K562 (cell line): ENCODE results near the gene ADGRG1. TPM values are rescaled to one million over a fixed set of nuclear protein-coding genes. Genes with fewer than 3 reads are reported as not detected.

Experiments
- CCAR2 ChIP-seq: fragments of 200-400 bp; formaldehyde crosslinking; IDR thresholded peaks from 2 replicates; pipeline ENCODE4 v1.6.1; 2017; ENCODE audit warnings: mild to moderate bottlenecking, low read depth, low read length
- EGR1 ChIP-seq: fragments of 450-650 bp; conservative IDR thresholded peaks from 2 replicates; pipeline ENCODE4 v1.6.1; 2017; ENCODE audit warnings: mild to moderate bottlenecking
- ELF1 ChIP-seq: fragments of 200-800 bp; sonication (Bioruptor generic); IDR thresholded peaks from 2 replicates; pipeline ENCODE4 v1.6.1; 2016; ENCODE audit warnings: missing genetic modification characterization, missing compliant biosample characterization
- EP400 ChIP-seq: fragments of 450-650 bp; IDR thresholded peaks from 2 replicates; pipeline ENCODE4 v1.6.1; 2017; ENCODE audit warnings: antibody characterized with exemption, mild to moderate bottlenecking, moderate library complexity
- FOXA1 ChIP-seq: fragments of 450-650 bp; IDR thresholded peaks from 2 replicates; pipeline ENCODE4 v1.6.1; 2016; ENCODE audit warnings: mild to moderate bottlenecking, borderline replicate concordance
- FOXK2 ChIP-seq, 2 experiments: fragments of 450-650 bp; IDR thresholded peaks in 1 of 2; conservative IDR thresholded peaks in 1 of 2; 2 replicates each; pipeline ENCODE4 v1.6.1; 2016; ENCODE audit warnings: low read depth in 2 of 2, mild to moderate bottlenecking in 1 of 2
- IRF9 ChIP-seq: fragments of 450-650 bp; IDR thresholded peaks from 2 replicates; pipeline ENCODE4 v1.6.1; 2016; ENCODE audit warnings: missing biosample characterization, missing genetic modification characterization
- MCM7 ChIP-seq, 2 experiments: fragments of 450-650 bp; IDR thresholded peaks; 2 replicates each; pipeline ENCODE4 v1.6.1; 2016 to 2018
- NFE2 ChIP-seq: IDR thresholded peaks from 2 replicates; pipeline ENCODE4 v1.6.1; 2014; ENCODE audit warnings: antibody characterized with exemption, low read depth
- SMARCA4 ChIP-seq: fragments of 450-650 bp; IDR thresholded peaks from 2 replicates; pipeline ENCODE4 v1.6.1; 2016
- TCF3 ChIP-seq: sonication (generic); formaldehyde crosslinking; IDR thresholded peaks from 2 replicates; pipeline ENCODE4 v1.4.0; 2020; ENCODE audit warnings: mild to moderate bottlenecking, missing genetic modification reagents
- TEAD2 ChIP-seq: fragments of 450-650 bp; IDR thresholded peaks from 2 replicates; pipeline ENCODE4 v1.6.1; 2016; ENCODE audit warnings: missing genetic modification characterization, control low read depth, missing compliant biosample characterization
- THAP7 ChIP-seq: fragments of 250-450 bp; sonication (Bioruptor Pico); IDR thresholded peaks from 2 replicates; pipeline ENCODE4 v1.5.0; 2021
- USF1 ChIP-seq: sonication (generic); formaldehyde crosslinking; IDR thresholded peaks from 2 replicates; pipeline ENCODE4 v1.9.0; 2022; ENCODE audit warnings: mild to moderate bottlenecking, missing genetic modification reagents
- ZBTB17 ChIP-seq: fragments of 450-650 bp; formaldehyde crosslinking; IDR thresholded peaks from 2 replicates; pipeline ENCODE4 v1.4.0; 2020; ENCODE audit warnings: mild to moderate bottlenecking
- ZEB2 ChIP-seq: fragments of 450-650 bp; IDR thresholded peaks from 2 replicates; pipeline ENCODE4 v1.6.1; 2016
- ZNF280A ChIP-seq: fragments of 450-650 bp; IDR thresholded peaks from 2 replicates; pipeline ENCODE4 v1.6.1; 2018; ENCODE audit warnings: mild to moderate bottlenecking, low read depth; ENCODE audit not compliant: partially characterized antibody
- ZNF507 ChIP-seq: conservative IDR thresholded peaks from 2 replicates; pipeline ENCODE4 v1.6.1; 2017; ENCODE audit warnings: missing genetic modification characterization, missing compliant biosample characterization
- ZNF551 ChIP-seq: fragments of 250-450 bp; sonication (Bioruptor Pico); IDR thresholded peaks from 2 replicates; pipeline ENCODE4 v1.5.0; 2021; ENCODE audit warnings: mild to moderate bottlenecking, moderate library complexity
- ZNF589 ChIP-seq: fragments of 200-800 bp; sonication (Bioruptor generic); IDR thresholded peaks from 2 replicates; pipeline ENCODE4 v1.6.1; 2016; ENCODE audit warnings: low read depth, missing genetic modification characterization, missing compliant biosample characterization
- polyA plus RNA-seq, 8 experiments: library from polyadenylated mRNA; depleted of rRNA in 4 of 8; stranded (reverse) in 5 of 8; unstranded in 3 of 8; fragments of >200 nt; fragmentation: Nextera tagmentation in 2 of 8; fragmentation: Illumina TruSeq in 1 of 8; extraction: Ambion mirVana in 2 of 8; extraction: Trizol in 1 of 8; gene quantifications; 2 replicates each; pipeline versions ENCODE4 v1.2.1 to v1.2.3, GENCODE V29; 2011 to 2014; ENCODE audit warnings: inconsistent platforms in 1 of 8, missing spikeins in 1 of 8
- total RNA-seq, 7 experiments: library from RNA; depleted of rRNA in 6 of 7; stranded (reverse); fragments of >200 nt in 6 of 7; fragmentation: Illumina TruSeq in 2 of 7; extraction: Trizol in 2 of 7; gene quantifications; 2 replicates each; pipeline versions ENCODE4 v1.2.1 to v1.2.3, GENCODE V29; 2011 to 2021; ENCODE audit warnings: low replicate concordance in 1 of 7

Gene ADGRG1
- total and polyA plus RNA-seq, 9 of the 15 experiments (the other 6 are each of a cell fraction or from before 2014, with no cell fraction given): 0.04 to 0.31 (median 0.16) TPM; not detected in 6

GRCh38 chr16:57689762-57690558 lies 61.5 kb downstream of the ADGRG1 start (continued):
- TF ChIP-seq FOXA1: no peak
- TF ChIP-seq ZBTB17 (CRISPR knock-in tag): no peak
- peak; percentile 100 for TF ChIP-seq TCF3 (CRISPR knock-in tag)
- TF ChIP-seq USF1 (CRISPR knock-in tag): no peak
- peak; percentile 50 for TF ChIP-seq NFE2
- TF ChIP-seq ZNF589 (CRISPR knock-in tag): peak; percentile 99
- no peak for TF ChIP-seq ZNF507 (tag)
- peak; percentile 72; the same call in 1 of the 2 replicates for TF ChIP-seq ELF1 (tag)
- no peak for TF ChIP-seq THAP7
- TF ChIP-seq IRF9 (tag): peak; percentile 96
- 0 out of 2 replicates have a peak, but pooled peaks have one; percentile 35 for TF ChIP-seq TEAD2 (tag)
- TF ChIP-seq MCM7 (IDR thresholded peaks at IDR 0.05): 0 out of 4 replicates have a peak, but pooled peaks of 1 of the 2 experiments have one; percentile 12
- peak; percentile 94 for TF ChIP-seq EP400
- TF ChIP-seq ZNF280A: no peak
- peak; percentile 99 for TF ChIP-seq ZEB2
- TF ChIP-seq FOXK2 (conservative IDR thresholded peaks at IDR 0.05 in 1 of 2, IDR thresholded peaks at IDR 0.05 in 1 of 2; ENCODE audit: low read depth in 2 of 2): peak; percentile 72 to 82; a peak in 3 of 4 replicates
- peak; percentile 100 for TF ChIP-seq SMARCA4
- TF ChIP-seq ZNF551: no peak
- TF ChIP-seq CCAR2: 0 out of 2 replicates have a peak, but pooled peaks have one; percentile 44
- TF ChIP-seq EGR1: no peak; the same call in 1 of the 2 replicates
